Measurements from ENCODE around the gene IREB2.
"Not testable (repeated sequence)": the region's sequence is repeated elsewhere in the genome, so short reads cannot be mapped to it uniquely, and the experiment has no call there.

The IREB2 gene

GRCh38 chr15:78432664-78433063, 5.4 kb upstream of the IREB2 start:
- TF ChIP-seq, protein P1, sequence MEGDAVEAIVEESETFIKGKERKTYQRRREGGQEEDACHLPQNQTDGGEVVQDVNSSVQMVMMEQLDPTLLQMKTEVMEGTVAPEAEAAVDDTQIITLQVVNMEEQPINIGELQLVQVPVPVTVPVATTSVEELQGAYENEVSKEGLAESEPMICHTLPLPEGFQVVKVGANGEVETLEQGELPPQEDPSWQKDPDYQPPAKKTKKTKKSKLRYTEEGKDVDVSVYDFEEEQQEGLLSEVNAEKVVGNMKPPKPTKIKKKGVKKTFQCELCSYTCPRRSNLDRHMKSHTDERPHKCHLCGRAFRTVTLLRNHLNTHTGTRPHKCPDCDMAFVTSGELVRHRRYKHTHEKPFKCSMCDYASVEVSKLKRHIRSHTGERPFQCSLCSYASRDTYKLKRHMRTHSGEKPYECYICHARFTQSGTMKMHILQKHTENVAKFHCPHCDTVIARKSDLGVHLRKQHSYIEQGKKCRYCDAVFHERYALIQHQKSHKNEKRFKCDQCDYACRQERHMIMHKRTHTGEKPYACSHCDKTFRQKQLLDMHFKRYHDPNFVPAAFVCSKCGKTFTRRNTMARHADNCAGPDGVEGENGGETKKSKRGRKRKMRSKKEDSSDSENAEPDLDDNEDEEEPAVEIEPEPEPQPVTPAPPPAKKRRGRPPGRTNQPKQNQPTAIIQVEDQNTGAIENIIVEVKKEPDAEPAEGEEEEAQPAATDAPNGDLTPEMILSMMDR (conservative IDR thresholded peaks at IDR 0.05; ENCODE audit: low read length) = no peak
- DNase-seq (ENCODE audit: low read depth) = no peak
- H3K4me3 ChIP-seq (ENCODE audit: low read length) = no peak overlapping the region

DNA sequence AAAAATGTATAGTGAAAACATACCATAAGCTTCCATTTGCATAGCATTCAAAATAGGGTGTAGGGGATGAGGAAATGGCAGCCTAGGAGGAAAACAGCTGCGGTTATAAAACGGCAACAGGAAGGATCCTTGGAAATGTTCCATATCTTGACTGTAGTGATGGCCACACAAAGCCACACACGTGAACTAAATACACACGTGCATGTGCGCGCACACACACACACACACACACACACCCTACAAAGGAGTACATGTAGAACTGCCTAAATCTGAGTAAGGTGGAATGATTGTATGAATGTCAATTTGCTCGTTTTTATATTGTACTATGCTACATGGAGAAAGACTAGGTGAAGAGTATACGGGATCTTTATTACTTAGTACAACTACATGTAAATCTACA, 3.9 kb upstream of the IREB2 start:
- no peak for DNase-seq (ENCODE audit: low read depth)
- TF ChIP-seq, protein P1 (conservative IDR thresholded peaks at IDR 0.05; ENCODE audit: low read length) = no peak
- no peak overlapping the region for H3K4me3 ChIP-seq (ENCODE audit: low read length)

GRCh38 chr15:78434711-78435110, 3.3 kb upstream of the IREB2 start:
- DNase-seq (ENCODE audit: low read depth); H3K4me3 ChIP-seq (ENCODE audit: low read length): not testable (repeated sequence)

- TF ChIP-seq, protein P1 (conservative IDR thresholded peaks at IDR 0.05; ENCODE audit: low read length) = no peak
- DNase-seq (ENCODE audit: low read depth) = no peak
- peak overlapping the region; percentile 81 for H3K4me3 ChIP-seq (ENCODE audit: low read length)
Measured at GRCh38 chr15:78437107-78437761, 782 bp upstream of the IREB2 start.

DNA sequence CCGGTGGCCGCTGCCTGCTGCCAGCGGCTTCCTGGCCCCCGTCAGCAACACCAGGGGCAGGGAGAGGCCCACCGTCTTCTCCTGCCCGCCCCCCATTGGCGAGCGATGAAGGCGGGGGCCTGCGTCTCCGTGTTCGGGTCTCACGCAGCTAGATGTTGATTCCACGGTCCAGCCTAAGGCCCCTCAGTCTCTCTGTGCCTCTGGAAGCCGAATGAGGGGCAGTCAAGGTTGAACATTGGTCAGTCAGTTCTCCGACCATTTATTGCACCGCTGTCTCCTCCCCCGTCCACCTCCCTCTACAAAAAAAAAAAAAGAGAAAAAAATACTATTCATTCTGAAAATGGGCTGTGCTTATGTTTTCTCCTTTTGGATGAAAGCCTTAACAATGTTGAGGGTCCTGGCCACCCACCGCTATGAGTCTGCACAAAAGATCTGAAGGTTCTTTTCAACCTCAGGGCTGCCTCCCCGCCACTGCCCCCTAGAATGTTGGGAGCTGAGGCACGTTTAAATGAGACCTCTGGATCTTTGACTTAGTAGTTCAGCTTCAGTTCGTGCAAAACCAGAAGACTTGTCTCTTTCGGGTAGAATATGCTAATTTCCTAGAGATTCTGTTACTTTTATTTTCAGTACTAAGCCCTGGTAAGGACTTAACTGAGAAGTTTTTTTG, 736 bp downstream of the IREB2 start:
- DNase-seq (ENCODE audit: low read depth) = peak; percentile 31
- H3K4me3 ChIP-seq (ENCODE audit: low read length) = peak overlapping the region; percentile 93
- TF ChIP-seq, protein P1 (conservative IDR thresholded peaks at IDR 0.05; ENCODE audit: low read length) = peak; percentile 52

DNA sequence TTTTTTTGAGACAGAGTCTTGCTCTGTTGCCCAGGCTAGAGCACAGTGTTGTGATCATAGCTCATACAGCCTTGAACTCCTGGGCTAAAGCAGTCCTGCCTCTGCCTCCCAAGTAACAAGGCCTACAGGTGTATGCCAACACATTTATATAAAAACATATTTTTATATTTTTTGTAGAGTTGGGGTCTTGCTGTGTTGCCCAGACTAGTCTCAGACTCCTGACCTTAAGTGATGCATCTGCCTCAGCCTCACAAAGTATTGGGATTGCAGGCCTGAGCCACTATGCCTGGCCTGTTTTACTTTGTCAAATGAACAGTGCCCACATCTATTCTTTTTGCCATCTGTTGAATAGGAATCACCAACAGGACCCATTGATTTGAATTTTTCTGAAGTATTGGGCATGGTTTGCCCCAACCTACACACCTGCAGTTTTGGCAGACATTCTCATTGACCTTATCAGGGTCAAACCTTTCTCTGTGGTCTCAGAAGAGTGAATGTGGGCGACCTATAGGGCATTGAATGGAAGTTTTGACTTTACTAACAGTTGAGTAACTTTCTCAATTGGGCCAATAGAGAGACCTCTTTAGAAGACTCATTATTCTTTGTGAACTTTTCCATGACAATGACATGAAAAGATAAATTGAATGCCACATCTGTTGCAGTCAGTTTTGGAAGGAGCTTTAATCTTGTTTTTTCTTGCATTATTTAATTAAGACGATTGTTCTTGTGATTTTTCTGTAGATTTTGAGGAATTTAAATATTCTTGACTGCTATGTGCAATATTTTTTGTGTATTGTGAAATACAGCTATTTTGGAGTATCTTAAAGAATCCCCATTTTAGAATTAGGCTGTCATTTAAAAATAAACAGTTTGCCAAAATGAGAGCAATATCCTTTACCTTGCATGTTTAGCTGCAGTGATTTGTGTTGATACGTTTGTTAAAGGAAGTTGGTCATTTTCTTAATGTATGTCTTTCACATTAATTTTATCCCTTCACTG, 2.7 kb downstream of the IREB2 start:
- H3K4me3 ChIP-seq (ENCODE audit: low read length) = no peak overlapping the region
- DNase-seq (ENCODE audit: low read depth) = no peak
- TF ChIP-seq, protein P1 (conservative IDR thresholded peaks at IDR 0.05; ENCODE audit: low read length) = no peak

- DNase-seq (ENCODE audit: low read depth) = no peak
- no peak overlapping the region for H3K4me3 ChIP-seq (ENCODE audit: low read length)
- TF ChIP-seq, protein P1 (conservative IDR thresholded peaks at IDR 0.05; ENCODE audit: low read length) = no peak
Measured at GRCh38 chr15:78444255-78444654, 6.2 kb downstream of the IREB2 start.
